MM.1S (cell line): ENCODE measurements around the gene NDUFB11.
"Not testable (repeated sequence)": the region's sequence is repeated elsewhere in the genome, so short reads cannot be mapped to it uniquely, and the experiment has no call there.

Experiments
- DNase-seq: peaks from one replicate; pipeline ENCODE4 v3.0.0-alpha.2; 2015
- H2AFZ ChIP-seq: fragments of 300-600 bp; sonication (generic); 2 replicates; pipeline ENCODE4 v1.6.0; 2016; ENCODE audit warnings: antibody characterized with exemption, low read length
- H3F3A ChIP-seq: fragments of 300-600 bp; sonication (generic); 2 replicates; pipeline ENCODE4 v1.6.1; 2016; ENCODE audit warnings: mild to moderate bottlenecking, antibody characterized with exemption, low read length, moderate library complexity, mixed read lengths; ENCODE audit not compliant: insufficient read depth
- H3K27ac ChIP-seq: fragments of 300-600 bp; sonication (generic); 2 replicates; pipeline ENCODE4 v1.5.1; 2016; ENCODE audit warnings: mild to moderate bottlenecking, low read length
- H3K27me3 ChIP-seq: fragments of 300-600 bp; sonication (generic); replicated peaks from 2 replicates; pipeline ENCODE4 v1.6.0; 2016; ENCODE audit warnings: low read length; ENCODE audit not compliant: insufficient read depth
- H3K36me3 ChIP-seq: fragments of 300-600 bp; sonication (generic); replicated peaks from 2 replicates; pipeline ENCODE4 v1.6.1; 2016; ENCODE audit warnings: mild to moderate bottlenecking, low read length, mixed read lengths; ENCODE audit not compliant: insufficient read depth
- H3K4me1 ChIP-seq: fragments of 300-600 bp; sonication (generic); 2 replicates; pipeline ENCODE4 v1.6.1; 2016; ENCODE audit warnings: low read length, mixed read lengths
- H3K4me2 ChIP-seq: fragments of 300-600 bp; sonication (generic); 2 replicates; pipeline ENCODE4 v1.6.0; 2016; ENCODE audit warnings: low read depth, low read length
- H3K4me3 ChIP-seq: fragments of 300-600 bp; sonication (generic); 2 replicates; pipeline ENCODE4 v1.5.1; 2016; ENCODE audit warnings: low read length, mixed read lengths
- H3K79me2 ChIP-seq: fragments of 300-600 bp; sonication (generic); 2 replicates; pipeline ENCODE4 v1.6.1; 2016; ENCODE audit warnings: mixed run types, low read length, mixed read lengths
- H3K9ac ChIP-seq: fragments of 300-600 bp; sonication (generic); 2 replicates; pipeline ENCODE4 v1.6.1; 2016; ENCODE audit warnings: low read length, mixed read lengths
- H3K9me2 ChIP-seq: fragments of 300-600 bp; sonication (generic); replicated peaks from 2 replicates; pipeline ENCODE4 v1.6.1; 2016; ENCODE audit warnings: mild to moderate bottlenecking, low read length, mixed read lengths; ENCODE audit not compliant: insufficient read depth
- H3K9me3 ChIP-seq: fragments of 300-600 bp; sonication (generic); replicated peaks from 2 replicates; pipeline ENCODE4 v1.6.1; 2016; ENCODE audit warnings: mild to moderate bottlenecking, low read length, mixed read lengths; ENCODE audit not compliant: insufficient read depth
- H4K20me1 ChIP-seq: fragments of 300-600 bp; sonication (generic); 2 replicates; pipeline ENCODE4 v1.6.1; 2016; ENCODE audit warnings: mild to moderate bottlenecking, low read length, moderate library complexity, mixed read lengths; ENCODE audit not compliant: insufficient read depth
- EZH2 ChIP-seq: fragments of 300-600 bp; sonication (generic); optimal IDR thresholded peaks from 2 replicates; pipeline ENCODE3; 2017; ENCODE audit warnings: low read depth, mild to moderate bottlenecking, antibody characterized with exemption, low read length, mixed read lengths
- EZH2phosphoT487 ChIP-seq: fragments of 300-600 bp; sonication (generic); IDR thresholded peaks from 2 replicates; pipeline ENCODE4 v1.6.1; 2018; ENCODE audit warnings: antibody characterized with exemption, low read length
- TF ChIP-seq, protein P1 (sequence below): fragments of 300-600 bp; sonication (generic); IDR thresholded peaks from 2 replicates; pipeline ENCODE4 v1.5.1; 2016; ENCODE audit warnings: antibody characterized with exemption, low read length, mixed read lengths

Gene NDUFB11

DNA sequence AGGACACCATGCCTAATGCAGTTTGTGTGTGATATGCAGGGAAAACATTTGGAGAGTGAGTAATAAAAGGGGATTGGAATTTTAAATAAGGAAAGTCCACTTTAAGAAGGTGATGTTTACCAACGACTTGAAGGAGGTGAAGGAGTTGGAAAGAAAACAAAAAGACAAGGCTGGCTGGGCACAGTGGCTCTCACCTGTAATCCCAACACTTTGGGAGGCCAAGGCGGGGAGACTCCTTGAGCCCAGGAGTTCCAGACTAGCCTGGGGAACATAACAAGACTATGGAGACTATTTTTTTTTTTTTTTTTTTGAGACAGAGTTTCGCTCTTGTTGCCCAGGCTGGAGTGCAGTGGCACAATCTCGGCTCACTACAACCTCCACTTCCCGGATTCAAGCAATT, 11.0 kb downstream of the NDUFB11 start:
- no peak overlapping the region for H3K27ac ChIP-seq
- no peak overlapping the region for H3K9ac ChIP-seq
- no peaks in the 10 kb centered on the region for H3K27me3 ChIP-seq
- no peaks in the 10 kb centered on the region for H3K9me3 ChIP-seq
- no peaks in the 10 kb centered on the region for H3K9me2 ChIP-seq
- H2AFZ ChIP-seq, result no peak overlapping the region
- TF ChIP-seq EZH2phosphoT487 (no peak), EZH2 (no peak)
- TF ChIP-seq, protein P1, sequence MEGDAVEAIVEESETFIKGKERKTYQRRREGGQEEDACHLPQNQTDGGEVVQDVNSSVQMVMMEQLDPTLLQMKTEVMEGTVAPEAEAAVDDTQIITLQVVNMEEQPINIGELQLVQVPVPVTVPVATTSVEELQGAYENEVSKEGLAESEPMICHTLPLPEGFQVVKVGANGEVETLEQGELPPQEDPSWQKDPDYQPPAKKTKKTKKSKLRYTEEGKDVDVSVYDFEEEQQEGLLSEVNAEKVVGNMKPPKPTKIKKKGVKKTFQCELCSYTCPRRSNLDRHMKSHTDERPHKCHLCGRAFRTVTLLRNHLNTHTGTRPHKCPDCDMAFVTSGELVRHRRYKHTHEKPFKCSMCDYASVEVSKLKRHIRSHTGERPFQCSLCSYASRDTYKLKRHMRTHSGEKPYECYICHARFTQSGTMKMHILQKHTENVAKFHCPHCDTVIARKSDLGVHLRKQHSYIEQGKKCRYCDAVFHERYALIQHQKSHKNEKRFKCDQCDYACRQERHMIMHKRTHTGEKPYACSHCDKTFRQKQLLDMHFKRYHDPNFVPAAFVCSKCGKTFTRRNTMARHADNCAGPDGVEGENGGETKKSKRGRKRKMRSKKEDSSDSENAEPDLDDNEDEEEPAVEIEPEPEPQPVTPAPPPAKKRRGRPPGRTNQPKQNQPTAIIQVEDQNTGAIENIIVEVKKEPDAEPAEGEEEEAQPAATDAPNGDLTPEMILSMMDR, result no peak
- no peaks in the 10 kb centered on the region for H3K79me2 ChIP-seq
- H3K4me1 ChIP-seq, result no peaks in the 10 kb centered on the region
- no peak overlapping the region for H3K4me2 ChIP-seq
- DNase-seq, result no peak
- H3F3A ChIP-seq, result no peaks in the 10 kb centered on the region
- H3K36me3 ChIP-seq, result no peaks in the 10 kb centered on the region
- no peaks in the 10 kb centered on the region for H4K20me1 ChIP-seq
- no peak overlapping the region for H3K4me3 ChIP-seq

DNA sequence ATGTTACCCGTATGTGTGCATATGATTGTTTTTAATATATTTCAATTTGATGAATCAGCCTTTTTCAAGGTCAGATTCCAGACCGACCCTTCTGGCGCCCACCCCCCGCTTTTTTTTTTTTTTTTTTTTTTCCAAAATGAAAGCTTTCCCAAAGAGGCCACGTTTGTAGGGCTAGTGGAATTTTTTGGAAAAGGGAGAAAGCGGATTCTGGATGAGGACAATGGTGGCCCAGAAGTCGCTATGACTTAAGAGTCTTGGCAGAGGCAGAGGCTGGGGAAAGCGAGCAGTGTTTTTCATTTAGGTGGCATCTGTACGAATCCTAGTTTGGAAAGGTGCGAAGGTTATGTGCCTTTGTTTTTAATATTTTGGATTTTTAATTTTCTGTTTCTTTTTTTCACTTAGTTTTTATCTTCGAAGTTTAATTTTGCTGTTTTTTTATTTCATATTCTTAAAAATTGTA, 14.6 kb downstream of the NDUFB11 start:
- peak overlapping the region; percentile 32; the same call in 1 of the 2 replicates for H3K4me2 ChIP-seq
- no peaks in the 10 kb centered on the region for H3K27me3 ChIP-seq
- no peak overlapping the region for H3K27ac ChIP-seq
- TF ChIP-seq EZH2, result no peak
- no peak for TF ChIP-seq EZH2phosphoT487
- TF ChIP-seq, protein P1, result no peak
- H2AFZ ChIP-seq, result no peak overlapping the region
- H3K9ac ChIP-seq, result no peak overlapping the region
- no peaks in the 10 kb centered on the region for H4K20me1 ChIP-seq
- H3K79me2 ChIP-seq, result no peaks in the 10 kb centered on the region
- no peaks in the 10 kb centered on the region for H3K36me3 ChIP-seq
- H3K4me1 ChIP-seq, result no peaks in the 10 kb centered on the region
- H3K4me3 ChIP-seq, result peak overlapping the region; percentile 79
- no peaks in the 10 kb centered on the region for H3K9me3 ChIP-seq
- H3F3A ChIP-seq, result no peaks in the 10 kb centered on the region
- DNase-seq, result no peak
- no peaks in the 10 kb centered on the region for H3K9me2 ChIP-seq

DNA sequence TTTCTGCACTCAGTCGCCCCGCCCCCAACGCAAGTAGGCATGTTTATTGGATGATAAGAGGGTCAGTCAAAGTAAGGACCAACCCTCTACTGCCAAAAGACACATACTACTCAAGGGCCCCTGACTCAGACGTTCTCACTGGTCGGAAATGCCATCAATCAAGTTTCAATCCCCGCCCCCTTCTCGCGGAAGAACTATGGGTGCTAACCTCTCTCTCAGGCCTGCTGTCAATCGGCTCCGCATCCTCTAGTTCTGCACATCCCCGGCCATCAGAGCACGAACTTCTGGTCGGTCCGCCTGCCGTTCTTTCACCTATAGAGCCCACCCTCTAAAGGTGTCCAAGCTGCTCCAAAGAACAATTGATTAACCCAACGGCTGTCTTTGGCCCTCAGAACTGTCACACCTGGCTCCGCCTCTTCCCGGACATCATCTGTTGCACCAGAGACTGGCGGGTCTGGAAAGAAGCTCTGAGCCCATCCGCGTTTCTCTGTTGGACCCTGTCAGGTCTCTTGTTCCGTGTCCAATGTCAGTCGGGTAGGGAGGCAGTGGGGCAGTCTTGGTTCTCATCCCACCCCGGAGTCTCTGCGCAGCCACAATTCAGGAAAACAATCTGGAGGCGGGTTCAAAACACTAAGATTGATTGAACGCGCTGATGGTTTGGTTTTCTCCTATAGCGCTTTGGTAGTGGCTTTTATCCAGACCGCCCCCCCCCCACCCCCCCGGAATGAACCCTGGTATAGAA, 15.2 kb downstream of the NDUFB11 start:
- TF ChIP-seq EZH2phosphoT487 (no peak), EZH2 (no peak)
- TF ChIP-seq, protein P1, result no peak
- no peaks in the 10 kb centered on the region for H3K27me3 ChIP-seq
- H3K4me1 ChIP-seq, result no peaks in the 10 kb centered on the region
- no peaks in the 10 kb centered on the region for H4K20me1 ChIP-seq
- peak overlapping the region; percentile 16; the same call in 1 of the 2 replicates for H3K4me2 ChIP-seq
- no peaks in the 10 kb centered on the region for H3K9me2 ChIP-seq
- peak overlapping the region; percentile 79 for H3K4me3 ChIP-seq
- H3K9ac ChIP-seq, result peak overlapping the region; percentile 66; the same call in 1 of the 2 replicates
- H3K36me3 ChIP-seq, result no peaks in the 10 kb centered on the region
- H2AFZ ChIP-seq, result peak overlapping the region; percentile 90
- no peaks in the 10 kb centered on the region for H3K9me3 ChIP-seq
- peak overlapping the region; percentile 50; the same call in 1 of the 2 replicates for H3K27ac ChIP-seq
- DNase-seq, result peak; percentile 92
- no peaks in the 10 kb centered on the region for H3K79me2 ChIP-seq
- no peaks in the 10 kb centered on the region for H3F3A ChIP-seq

DNA sequence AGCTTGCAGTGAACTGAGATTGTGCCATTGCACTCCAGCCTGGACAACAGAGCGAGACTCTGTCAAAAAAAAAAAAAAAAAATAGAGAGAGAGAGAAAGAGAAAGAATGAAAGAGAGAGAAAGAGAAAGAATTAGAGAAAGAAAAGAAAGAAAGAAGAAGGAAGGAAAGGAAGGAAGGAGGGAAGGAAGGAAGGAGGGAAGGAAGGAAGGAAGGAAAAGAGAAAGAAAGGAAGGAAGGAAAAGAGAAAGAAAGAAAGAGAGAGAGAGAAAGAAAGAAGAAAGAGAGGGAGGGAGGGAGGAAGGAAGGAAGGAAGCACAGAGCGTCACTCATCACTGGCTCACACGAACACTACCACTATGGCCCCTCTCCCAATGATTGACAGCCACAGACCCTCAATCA, 20.0 kb downstream of the NDUFB11 start:
- H3K79me2 ChIP-seq, H3K4me2 ChIP-seq, H3K27ac ChIP-seq: not testable (repeated sequence)

DNA sequence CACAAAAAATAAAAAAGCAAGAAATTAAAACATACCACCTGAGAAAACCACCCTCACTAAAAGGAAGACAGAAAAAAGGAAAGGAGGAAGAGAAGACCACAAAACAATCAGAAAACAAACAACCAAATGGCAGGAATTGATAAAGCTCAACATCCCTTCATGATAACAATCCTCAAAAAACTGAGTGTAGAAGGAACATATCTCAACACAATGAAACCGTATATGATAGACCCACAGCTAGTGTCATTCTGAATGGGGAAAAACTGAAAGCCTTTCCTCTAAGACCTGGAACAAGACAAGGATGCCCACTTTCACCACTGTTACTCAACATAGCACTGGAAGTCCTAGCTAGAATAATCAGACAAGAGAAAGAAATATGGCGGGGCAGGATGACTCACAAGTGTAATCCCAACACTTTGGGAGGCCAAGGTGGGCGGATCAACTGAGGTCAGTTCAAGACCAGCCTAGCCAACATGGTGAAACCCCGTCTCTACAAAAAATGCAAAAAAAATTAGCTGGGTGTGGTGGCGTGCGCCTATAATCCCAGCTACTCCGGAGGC, 27.9 kb downstream of the NDUFB11 start:
- H3K9ac ChIP-seq, H3K4me2 ChIP-seq, H3K9me2 ChIP-seq, H3K27me3 ChIP-seq, H3K79me2 ChIP-seq, H3K9me3 ChIP-seq, H3F3A ChIP-seq, H4K20me1 ChIP-seq, H3K27ac ChIP-seq, H3K4me3 ChIP-seq, DNase-seq, H2AFZ ChIP-seq, H3K4me1 ChIP-seq, H3K36me3 ChIP-seq: not testable (repeated sequence)

More for the DNA sequence above, 20.0 kb downstream of the NDUFB11 start:
- H3K9me3 ChIP-seq, H3K4me3 ChIP-seq, H3K9me2 ChIP-seq, H2AFZ ChIP-seq, H3K9ac ChIP-seq, H3K36me3 ChIP-seq, H3F3A ChIP-seq, DNase-seq, H4K20me1 ChIP-seq, H3K27me3 ChIP-seq, H3K4me1 ChIP-seq: not testable (repeated sequence)
